Colonic mucosa (tissue), 4 donors: Measurements from ENCODE around the gene SLC25A42. TPM values are rescaled to one million over a fixed set of nuclear protein-coding genes. Genes with fewer than 3 reads are reported as not detected.
A peak's percentile ranks its signal among the peaks of the same experiment; 100 is the strongest.
"Not testable (repeated sequence)": the region's sequence is repeated elsewhere in the genome, so short reads cannot be mapped to it uniquely, and the experiment has no call there.

ENCODE experiments used
- DNase-seq: peaks from one replicate; pipeline ENCODE4 v3.0.0-alpha.2; 2020
- H3K27ac ChIP-seq: fragments of 200-600 bp; one replicate; pipeline ENCODE4 v1.8.0; 2021
- H3K27me3 ChIP-seq: fragments of 200-600 bp; one replicate; pipeline ENCODE4 v1.8.0; 2021
- H3K36me3 ChIP-seq: fragments of 200-600 bp; one replicate; pipeline ENCODE4 v1.8.0; 2021
- H3K4me1 ChIP-seq: fragments of 200-600 bp; one replicate; pipeline ENCODE4 v1.8.0; 2021; ENCODE audit warnings: mild to moderate bottlenecking
- H3K4me3 ChIP-seq: fragments of 200-600 bp; one replicate; pipeline ENCODE4 v1.8.0; 2021
- H3K9ac ChIP-seq, 2 donors: one replicate each; pipeline ENCODE4 v1.7.0; 2013; ENCODE audit warnings: control low read depth in 2 of 2, low read depth in 2 of 2, low read length in 2 of 2
- H3K9me3 ChIP-seq: fragments of 200-600 bp; one replicate; pipeline ENCODE4 v1.8.0; 2021
- intact Hi-C: fragments of 100-400 bp; cut with DNase I; formaldehyde crosslinking; loops from one replicate; pipeline ENCODE4 v1.14.1; 2022
- total RNA-seq, 2 donors: library from RNA; stranded (reverse); fragmentation: NEBNext Ultra II Directional in 1 of 2; extraction: Animal tissue kit (Norgen Biotek cat#: 25700) in 1 of 2; gene quantifications; one replicate each; pipeline ENCODE4 v1.2.1, GENCODE V29; 2021
- TF ChIP-seq, protein P1 (sequence below): fragments of 200-600 bp; IDR thresholded peaks from one replicate; pipeline ENCODE4 v1.8.0; 2022; ENCODE audit warnings: antibody characterized with exemption, mild to moderate bottlenecking
- donor health status: healthy.
- donor health status: DM: no; HTN: no; CAD: no.
- donor health status: DM: no; HTN: no; CAD: no.

The SLC25A42 gene
- total RNA-seq, 2 donors from 2014 or later: 3.7 to 7.9 TPM

DNA sequence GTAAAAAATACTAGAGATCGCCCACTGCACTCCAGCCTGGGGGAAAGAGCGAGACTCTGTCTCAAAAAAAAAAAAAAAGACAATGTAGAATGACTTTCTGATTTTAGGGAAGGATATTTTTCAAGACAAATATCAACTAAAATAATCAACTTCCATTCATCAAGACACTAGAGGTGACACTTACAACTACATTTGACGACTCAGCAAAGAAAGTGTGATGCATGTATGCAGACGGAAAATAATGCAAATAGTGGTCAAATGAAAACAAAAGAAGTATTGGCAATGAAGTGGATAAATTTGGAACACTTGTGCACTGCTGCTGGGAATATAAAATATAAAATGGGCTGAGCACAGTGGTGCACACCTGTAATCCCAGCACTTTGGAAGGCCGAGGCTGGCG lies 62.3 kb downstream of the SLC25A42 start:
- TF ChIP-seq, protein P1, sequence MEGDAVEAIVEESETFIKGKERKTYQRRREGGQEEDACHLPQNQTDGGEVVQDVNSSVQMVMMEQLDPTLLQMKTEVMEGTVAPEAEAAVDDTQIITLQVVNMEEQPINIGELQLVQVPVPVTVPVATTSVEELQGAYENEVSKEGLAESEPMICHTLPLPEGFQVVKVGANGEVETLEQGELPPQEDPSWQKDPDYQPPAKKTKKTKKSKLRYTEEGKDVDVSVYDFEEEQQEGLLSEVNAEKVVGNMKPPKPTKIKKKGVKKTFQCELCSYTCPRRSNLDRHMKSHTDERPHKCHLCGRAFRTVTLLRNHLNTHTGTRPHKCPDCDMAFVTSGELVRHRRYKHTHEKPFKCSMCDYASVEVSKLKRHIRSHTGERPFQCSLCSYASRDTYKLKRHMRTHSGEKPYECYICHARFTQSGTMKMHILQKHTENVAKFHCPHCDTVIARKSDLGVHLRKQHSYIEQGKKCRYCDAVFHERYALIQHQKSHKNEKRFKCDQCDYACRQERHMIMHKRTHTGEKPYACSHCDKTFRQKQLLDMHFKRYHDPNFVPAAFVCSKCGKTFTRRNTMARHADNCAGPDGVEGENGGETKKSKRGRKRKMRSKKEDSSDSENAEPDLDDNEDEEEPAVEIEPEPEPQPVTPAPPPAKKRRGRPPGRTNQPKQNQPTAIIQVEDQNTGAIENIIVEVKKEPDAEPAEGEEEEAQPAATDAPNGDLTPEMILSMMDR: no peak
- H3K27ac ChIP-seq: no peak overlapping the region
- H3K9ac ChIP-seq: no peak overlapping the region
- no peaks in the 10 kb centered on the region for H3K4me1 ChIP-seq
- H3K27me3 ChIP-seq: no peaks in the 10 kb centered on the region
- H3K4me3 ChIP-seq: no peak overlapping the region
- H3K9me3 ChIP-seq: no peaks in the 10 kb centered on the region
- no peak for DNase-seq
- no peaks in the 10 kb centered on the region for H3K36me3 ChIP-seq
- intact Hi-C loops: no loop called here

GRCh38 chr19:19131989-19132388 lies 68.2 kb downstream of the SLC25A42 start:
- intact Hi-C loops: no loop called here
- no peak for DNase-seq
- TF ChIP-seq, protein P1: no peak
- Histone ChIP-seq H3K4me1 (no peaks in the 10 kb centered on the region), H3K9me3 (no peaks in the 10 kb centered on the region), H3K4me3 (no peak overlapping the region), H3K27ac (no peak overlapping the region), H3K9ac (no peak overlapping the region), H3K27me3 (no peaks in the 10 kb centered on the region), H3K36me3 (no peaks in the 10 kb centered on the region)

DNA sequence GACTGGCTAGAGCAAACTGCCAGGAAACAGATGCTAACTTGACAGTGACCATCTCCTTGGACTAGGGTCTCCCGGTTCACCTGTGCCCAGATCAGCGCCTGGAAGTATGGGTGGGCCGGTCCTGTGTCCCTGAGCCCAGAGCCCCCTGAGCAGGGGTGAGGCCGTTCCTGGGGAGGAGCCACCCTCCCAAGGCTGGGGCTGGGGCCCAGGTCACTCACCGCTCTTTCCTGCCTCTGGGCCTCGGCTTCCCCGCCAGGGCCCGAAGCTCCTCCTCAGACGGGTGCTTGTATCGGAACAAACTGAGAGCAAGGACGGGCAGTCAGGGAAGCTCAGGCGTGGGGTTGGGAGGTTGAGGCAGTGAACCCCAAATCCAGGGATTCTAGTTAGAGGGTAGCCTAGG lies 69.1 kb downstream of the SLC25A42 start:
- no peak overlapping the region for H3K27ac ChIP-seq
- no peaks in the 10 kb centered on the region for H3K27me3 ChIP-seq
- no peak for DNase-seq
- no peaks in the 10 kb centered on the region for H3K36me3 ChIP-seq
- H3K9me3 ChIP-seq: no peaks in the 10 kb centered on the region
- no peak overlapping the region for H3K4me3 ChIP-seq
- H3K4me1 ChIP-seq: no peaks in the 10 kb centered on the region
- TF ChIP-seq, protein P1: no peak
- intact Hi-C loops: no loop called here
- no peak overlapping the region for H3K9ac ChIP-seq

DNA sequence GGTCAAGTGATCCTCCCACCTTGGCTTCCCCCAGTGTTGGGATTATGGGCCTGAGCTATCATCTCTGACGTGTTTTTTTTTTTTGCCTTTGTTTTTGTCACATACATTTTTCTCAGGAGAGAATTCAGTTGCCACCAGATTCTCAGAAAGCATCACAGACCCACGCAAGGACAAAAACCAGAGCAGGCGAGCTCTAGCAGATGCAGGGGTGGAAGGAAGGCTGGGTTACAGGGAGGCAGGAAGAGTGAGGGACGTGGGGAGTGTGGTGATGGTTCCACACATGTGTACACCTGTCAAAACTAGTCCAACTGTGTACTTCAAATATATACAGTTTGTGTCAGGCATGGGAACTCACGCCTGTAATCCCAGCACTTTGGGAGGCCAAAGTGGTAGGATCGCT lies 70.2 kb downstream of the SLC25A42 start:
- H3K4me3 ChIP-seq: no peak overlapping the region
- intact Hi-C loops: no loop called here
- H3K27ac ChIP-seq: no peak overlapping the region
- no peaks in the 10 kb centered on the region for H3K4me1 ChIP-seq
- no peak overlapping the region for H3K9ac ChIP-seq
- H3K9me3 ChIP-seq: no peaks in the 10 kb centered on the region
- H3K27me3 ChIP-seq: no peaks in the 10 kb centered on the region
- DNase-seq: no peak
- no peaks in the 10 kb centered on the region for H3K36me3 ChIP-seq
- TF ChIP-seq, protein P1: no peak

DNA sequence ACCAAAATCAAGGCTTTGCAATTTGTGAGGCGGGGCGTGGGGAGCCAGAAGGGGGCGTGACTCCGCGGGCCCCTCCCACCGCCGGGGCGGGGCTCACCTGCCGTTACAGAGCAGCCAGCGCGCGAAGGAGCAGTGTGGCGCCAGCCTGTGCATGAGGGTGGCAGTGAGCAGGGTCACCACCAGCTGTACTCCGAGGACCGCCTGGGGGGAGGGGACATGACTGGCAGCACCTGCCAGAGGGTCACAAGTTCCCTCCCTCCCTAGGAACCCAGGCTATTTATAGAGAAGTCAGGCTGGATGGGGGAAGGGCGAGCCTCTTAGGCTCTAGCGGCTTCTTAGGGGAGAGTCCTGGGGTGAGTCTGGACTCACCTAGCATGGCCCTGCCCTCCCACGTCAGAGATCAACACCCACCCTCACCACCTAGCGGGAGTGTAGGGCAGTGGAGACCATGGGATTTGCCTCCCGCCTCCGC lies 70.9 kb downstream of the SLC25A42 start:
- Histone ChIP-seq H3K4me1 (no peaks in the 10 kb centered on the region), H3K27ac (no peak overlapping the region), H3K9ac (no peak overlapping the region), H3K36me3 (no peaks in the 10 kb centered on the region), H3K9me3 (no peaks in the 10 kb centered on the region), H3K27me3 (no peaks in the 10 kb centered on the region), H3K4me3 (no peak overlapping the region)
- peak; percentile 34 for DNase-seq
- TF ChIP-seq, protein P1: no peak
- intact Hi-C loops: no loop called here

DNA sequence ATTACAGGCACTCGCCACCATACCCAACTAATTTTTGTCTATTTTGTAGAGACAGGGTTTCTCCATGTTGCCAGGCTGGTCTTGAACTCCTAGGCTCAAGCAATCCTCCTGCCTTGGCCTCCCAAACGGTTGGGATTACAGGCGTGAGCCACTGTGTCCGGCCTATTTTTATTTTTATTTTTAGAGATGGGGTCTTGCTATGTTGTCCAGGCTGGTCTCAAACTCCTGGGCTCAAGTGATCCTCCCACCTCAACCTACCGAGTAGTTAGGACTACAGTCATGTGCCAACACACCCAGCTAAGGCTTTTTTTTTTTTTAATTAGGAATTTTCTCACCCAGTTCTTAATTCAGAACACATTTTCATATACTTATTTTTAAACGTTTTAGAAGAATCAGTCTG lies 71.9 kb downstream of the SLC25A42 start:
- H3K36me3 ChIP-seq, H3K9me3 ChIP-seq, DNase-seq, H3K4me3 ChIP-seq, H3K4me1 ChIP-seq, H3K27ac ChIP-seq, H3K9ac ChIP-seq, H3K27me3 ChIP-seq, intact Hi-C loops: not testable (repeated sequence)
